GM19438 (cell line): ENCODE results near the gene OMP.

Experiments
- ATAC-seq: cut with Tn5 transposase; IDR thresholded peaks from one replicate; pipeline ENCODE4 v1.9.1; 2021; ENCODE audit warnings: low read depth; ENCODE audit not compliant: unreplicated experiment

Gene OMP

DNA sequence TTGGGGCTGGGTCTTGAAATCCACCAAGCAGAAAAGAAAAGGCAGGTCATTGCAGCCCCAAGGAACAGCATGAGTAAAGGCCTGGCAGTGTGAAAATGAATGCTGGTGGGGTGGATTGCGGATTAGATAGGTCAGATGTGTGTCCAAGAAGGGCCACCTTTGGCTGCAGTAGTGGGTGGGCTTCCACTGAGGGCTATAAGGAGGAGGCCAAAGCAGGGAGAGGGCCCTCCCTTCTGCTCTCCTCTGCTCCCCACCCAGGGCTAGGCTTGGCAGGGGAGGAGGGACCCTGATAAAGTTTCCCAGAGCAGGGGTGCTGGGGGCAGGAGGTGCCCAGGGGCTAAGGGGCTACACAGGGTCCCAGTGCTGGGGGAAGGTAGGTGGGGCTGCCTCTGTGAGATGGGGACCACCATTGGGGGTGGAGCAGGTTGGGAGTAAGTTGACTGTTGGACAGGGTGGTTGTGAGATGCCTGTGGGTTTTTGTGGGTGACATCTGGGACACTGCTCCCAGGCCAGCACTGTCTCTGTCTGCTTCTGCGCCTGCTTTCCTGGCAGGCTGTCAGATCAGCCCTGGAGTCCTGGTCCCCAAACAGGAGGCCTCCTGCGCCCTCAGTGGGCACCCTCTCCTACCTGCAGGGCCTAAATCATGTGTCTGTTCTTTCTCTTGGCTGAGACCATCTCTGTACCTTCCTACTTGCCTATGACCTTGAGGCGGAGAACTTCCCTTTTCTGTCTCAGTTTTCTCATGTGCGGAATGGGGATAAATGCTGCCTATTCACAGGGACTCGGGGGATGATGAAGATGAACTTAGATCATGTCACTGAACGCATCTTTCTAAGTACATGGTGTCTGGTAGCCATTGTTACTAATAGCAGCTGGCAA lies 33.9 kb upstream of the OMP start:
- no peak for ATAC-seq

- ATAC-seq = no peak
These were observed 33.2 kb upstream of the OMP start for GRCh38 chr11:77069336-77069968.

DNA sequence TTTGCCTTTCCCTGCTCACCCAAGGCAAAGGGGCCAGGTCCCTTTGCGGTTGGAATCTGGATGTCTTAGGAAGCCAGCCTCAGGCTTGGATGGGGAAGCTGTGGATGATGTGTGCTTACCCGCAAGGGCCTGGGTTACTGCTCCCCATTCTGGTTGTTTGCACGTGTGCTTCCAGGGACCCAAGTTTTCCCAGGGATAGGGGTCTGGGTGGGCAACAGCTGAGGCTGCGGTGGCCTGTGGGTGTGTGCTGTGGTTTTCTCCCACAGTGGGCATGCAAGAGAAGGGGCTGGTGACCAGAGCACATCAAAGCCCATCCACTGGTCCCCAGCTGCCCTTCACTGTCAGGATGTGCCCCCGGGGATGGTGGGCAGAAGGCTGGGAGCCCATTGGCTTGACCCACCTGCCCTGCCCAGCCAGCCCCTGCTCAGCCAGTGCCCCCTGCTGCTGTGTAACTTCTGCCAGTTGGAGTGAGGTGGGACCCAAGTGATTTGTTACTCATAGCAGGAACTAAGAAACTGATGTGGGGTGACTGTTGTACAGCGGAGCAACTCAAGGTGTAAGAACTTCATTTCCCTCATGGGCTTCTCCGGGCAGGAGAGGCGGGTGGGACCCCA lies 32.6 kb upstream of the OMP start:
- no peak for ATAC-seq

DNA sequence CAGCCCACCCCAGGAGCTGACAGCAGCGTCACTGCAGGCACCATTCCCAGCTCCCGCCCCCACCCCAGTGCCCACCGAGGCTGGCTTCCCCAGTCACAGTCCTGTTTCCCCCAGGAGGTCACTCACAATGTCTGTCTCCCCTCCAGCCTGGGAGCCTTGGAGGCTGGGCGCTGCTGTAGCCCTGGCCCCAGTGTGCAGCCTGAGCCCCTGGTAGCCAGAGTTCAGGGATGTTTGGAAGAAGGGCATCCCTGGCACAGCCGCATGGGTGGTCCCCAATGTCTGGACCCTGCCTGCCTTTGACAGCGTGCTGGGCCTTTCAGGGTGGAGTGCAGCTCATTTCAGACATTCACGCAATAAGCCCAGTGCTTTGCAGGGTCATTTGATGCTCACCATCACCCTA lies 31.6 kb upstream of the OMP start:
- ATAC-seq = no peak

- ATAC-seq = no peak
These were observed 30.7 kb upstream of the OMP start for GRCh38 chr11:77071671-77072605.

- no peak for ATAC-seq
These were observed 29.8 kb upstream of the OMP start for GRCh38 chr11:77072851-77073327.

DNA sequence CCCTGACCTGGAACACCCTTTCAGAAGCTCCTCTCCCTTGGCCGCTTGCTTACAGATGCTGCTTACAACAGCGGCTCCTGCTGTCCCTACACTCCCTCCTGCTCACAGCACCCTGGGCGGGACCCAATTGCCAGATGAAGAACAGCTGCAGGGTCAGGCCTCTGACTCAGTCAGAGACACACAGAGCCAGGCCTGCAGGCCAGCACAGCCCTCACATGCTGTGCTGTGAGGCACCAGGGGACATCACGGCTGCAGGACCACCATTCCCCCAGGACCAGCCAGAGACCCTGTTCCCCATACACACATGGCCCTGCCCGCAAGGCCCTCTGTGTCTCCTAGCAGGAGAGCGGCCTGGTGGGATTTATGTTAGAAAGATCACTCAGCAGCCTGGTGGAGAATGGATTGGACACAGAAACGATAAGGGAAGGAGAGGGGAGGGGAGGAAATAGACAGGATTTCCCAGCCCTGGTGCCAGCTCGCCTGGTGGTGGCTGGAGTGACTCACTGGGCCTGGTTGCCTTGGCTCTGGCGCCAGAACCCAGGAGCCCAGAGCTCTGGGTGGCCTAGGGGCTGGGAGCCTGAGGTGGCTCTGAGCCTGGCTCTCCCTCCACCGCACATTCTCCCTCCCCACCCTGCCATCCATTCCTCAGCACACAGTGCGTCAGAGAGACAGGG lies 29.2 kb upstream of the OMP start:
- ATAC-seq = no peak

DNA sequence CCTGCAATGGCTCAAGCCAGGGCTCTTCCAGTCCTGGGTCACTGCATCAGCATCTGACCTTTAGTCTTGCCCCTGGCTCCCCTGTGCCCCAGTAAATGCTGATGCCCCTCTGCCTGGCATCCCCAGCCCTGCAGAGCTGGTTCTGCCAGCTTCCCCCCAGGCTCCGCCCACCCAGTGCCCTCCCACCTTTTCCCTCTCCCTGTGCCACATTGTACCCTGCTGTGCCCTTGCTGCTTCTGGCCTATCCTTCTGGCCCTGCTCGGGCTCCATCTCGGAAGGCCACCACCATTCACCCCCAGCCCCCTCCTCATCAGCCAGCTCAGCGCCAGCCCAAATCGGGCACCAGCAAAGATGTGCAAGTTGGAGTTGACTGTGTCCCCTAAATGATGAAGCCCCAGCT lies 28.4 kb upstream of the OMP start:
- ATAC-seq = no peak

GRCh38 chr11:77074626-77075221 lies 27.9 kb upstream of the OMP start:
- no peak for ATAC-seq

- no peak for ATAC-seq
These were observed 27.2 kb upstream of the OMP start for GRCh38 chr11:77075425-77075905.

DNA sequence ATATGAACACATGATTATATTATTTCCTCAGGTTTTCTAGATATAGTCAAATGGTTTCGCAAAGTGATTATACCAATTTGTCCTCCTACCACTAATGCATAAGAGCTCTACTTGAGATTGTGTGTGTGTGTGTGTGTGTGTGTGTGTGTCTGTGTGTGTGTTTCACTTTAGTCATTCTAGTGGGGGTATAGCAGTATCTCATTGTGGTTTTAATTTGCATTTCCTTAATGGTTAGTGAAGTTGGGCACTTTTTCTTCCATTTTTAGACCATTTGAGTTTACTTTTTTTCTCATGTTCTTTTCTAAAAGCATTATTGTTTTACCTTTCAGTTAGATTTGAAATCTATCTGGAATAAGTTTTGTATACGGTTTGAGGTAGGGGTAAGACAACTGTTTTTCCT lies 23.0 kb upstream of the OMP start:
- ATAC-seq = no peak

- no peak for ATAC-seq
These were observed 21.9 kb upstream of the OMP start for GRCh38 chr11:77080643-77081210.

GRCh38 chr11:77081381-77081851 lies 21.2 kb upstream of the OMP start:
- ATAC-seq = no peak

DNA sequence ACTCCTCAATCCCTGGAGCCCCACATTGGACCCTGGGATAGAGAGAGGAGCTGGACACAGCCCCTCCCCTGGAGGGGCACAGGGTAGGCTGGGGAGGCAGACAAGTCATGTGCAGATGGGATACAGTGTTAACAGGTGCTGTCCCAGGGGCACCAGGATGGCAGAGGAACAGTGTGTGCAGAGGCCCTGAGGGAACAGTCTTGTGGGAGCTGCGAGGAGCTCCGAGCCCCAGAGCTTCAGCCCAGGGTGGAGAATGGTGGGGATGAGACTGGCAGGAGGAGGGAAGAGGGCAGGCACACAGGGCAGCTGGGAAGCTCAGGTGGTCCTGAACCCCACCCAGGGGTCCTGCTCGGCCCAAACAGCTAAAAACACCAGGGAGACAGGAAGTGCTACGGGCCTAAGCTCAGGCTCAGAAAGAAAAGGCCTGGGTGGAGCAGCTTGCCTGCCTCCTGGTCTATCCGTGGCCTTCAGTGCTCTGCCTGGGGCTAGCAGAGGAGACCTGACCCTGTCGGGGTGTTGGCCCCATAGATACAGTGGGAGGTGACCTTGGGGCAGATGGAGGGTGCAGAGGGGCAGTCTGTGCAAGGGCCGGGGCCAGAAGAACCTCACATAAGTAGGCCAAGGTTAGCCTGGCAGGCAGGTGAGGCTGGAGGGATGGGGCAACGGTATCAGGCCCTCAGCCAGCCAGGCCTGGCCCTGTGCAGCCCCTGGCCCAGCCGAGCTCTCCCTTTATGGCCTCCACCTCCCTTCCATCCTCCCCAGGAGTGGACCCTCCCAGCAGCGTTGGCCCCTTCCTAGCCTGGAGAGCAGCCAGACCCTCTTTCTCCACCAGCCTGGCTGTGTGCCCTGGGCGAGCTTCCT lies 20.4 kb upstream of the OMP start:
- no peak for ATAC-seq

GRCh38 chr11:77082838-77083565 lies 19.6 kb upstream of the OMP start:
- peak; percentile 62 for ATAC-seq

- ATAC-seq = no peak
These were observed 18.9 kb upstream of the OMP start for GRCh38 chr11:77083566-77084245.
